Measurements from ENCODE around the gene PREB.

The PREB gene

GRCh38 chr2:27085062-27085672 is 49.3 kb downstream of the PREB start:
- POLR2A ChIA-PET = no interaction called here
- DNase-seq (ENCODE audit: extremely low spot score) = no peak
- CTCF ChIA-PET = interaction anchor here (0.6 to 9.6 kb wide), 19 partner anchors 13 to 239 kb away, joined by 3 to 105 read pairs (median 3); partner anchors contain the start of genes ABHD1, AGBL5, MAPRE3 and TRIM54
- no peak for TF ChIP-seq CTCF (IDR thresholded peaks at IDR 0.05; ENCODE audit: control extremely low read depth, extremely low read depth, low read depth, missing control alignments)

- POLR2A ChIA-PET = no interaction called here
- CTCF ChIA-PET = interaction anchor here (0.9 to 9.6 kb wide), 12 partner anchors 12 to 238 kb away, joined by 3 to 105 read pairs (median 5); partner anchors contain the start of genes ABHD1, AGBL5, OST4 and TRIM54
- TF ChIP-seq CTCF (IDR thresholded peaks at IDR 0.05; ENCODE audit: control extremely low read depth, extremely low read depth, low read depth, missing control alignments) = no peak
- DNase-seq (ENCODE audit: extremely low spot score) = no peak
Measured at GRCh38 chr2:27084297-27085061, 50.0 kb downstream of the PREB start.

- no peak for TF ChIP-seq CTCF (IDR thresholded peaks at IDR 0.05; ENCODE audit: control extremely low read depth, extremely low read depth, low read depth, missing control alignments)
- CTCF ChIA-PET = interaction anchor here (0.9 to 9.6 kb wide), 11 partner anchors 11 to 237 kb away, joined by 3 to 105 read pairs (median 5); partner anchors contain the start of genes AGBL5, OST4, PREB and TRIM54
- POLR2A ChIA-PET = interaction anchor here (0.5 kb wide), 1 partner anchor 262 kb away, joined by 6 read pairs; no protein-coding TSS in a partner anchor
- DNase-seq (ENCODE audit: extremely low spot score) = no peak
Measured at GRCh38 chr2:27083410-27084296, 50.8 kb downstream of the PREB start.

GRCh38 chr2:27082773-27083409 is 51.5 kb downstream of the PREB start:
- CTCF ChIA-PET = interaction anchor here (1.2 to 9.6 kb wide), 11 partner anchors 11 to 199 kb away, joined by 3 to 105 read pairs (median 6); partner anchors contain the start of genes AGBL5, OST4, PREB and TRIM54
- no peak for DNase-seq (ENCODE audit: extremely low spot score)
- POLR2A ChIA-PET = interaction anchor here (0.5 kb wide), 1 partner anchor 263 kb away, joined by 6 read pairs; no protein-coding TSS in a partner anchor
- TF ChIP-seq CTCF (IDR thresholded peaks at IDR 0.05; ENCODE audit: control extremely low read depth, extremely low read depth, low read depth, missing control alignments) = no peak

GRCh38 chr2:27081984-27082772 is 52.3 kb downstream of the PREB start:
- no peak for DNase-seq (ENCODE audit: extremely low spot score)
- ChIA-PET CTCF (interaction anchor here (0.6 to 9.6 kb wide), 21 partner anchors 10 to 1059 kb away, joined by 3 to 105 read pairs (median 6); partner anchors contain the start of genes AGBL5, OST4, PREB and TMEM214), POLR2A (interaction anchor here (0.8 to 1.3 kb wide), 2 partner anchors 10 to 31 kb away, joined by 4 to 5 read pairs; partner anchors contain the start of genes AGBL5 and OST4)
- TF ChIP-seq CTCF (IDR thresholded peaks at IDR 0.05; ENCODE audit: control extremely low read depth, extremely low read depth, low read depth, missing control alignments) = no peak
